Measurements from ENCODE around the gene GPC4.

GPC4 gene

GRCh38 chrX:133380711-133381619 is 34.3 kb downstream of the GPC4 start:
- no peak overlapping the region for H3K4me3 ChIP-seq (ENCODE audit: low read length)
- no peak for TF ChIP-seq CTCF (conservative IDR thresholded peaks at IDR 0.05; ENCODE audit: low read depth, low read length)
- DNase-seq (ENCODE audit: low read depth): no peak

- TF ChIP-seq CTCF (conservative IDR thresholded peaks at IDR 0.05; ENCODE audit: low read depth, low read length): no peak
- no peak for DNase-seq (ENCODE audit: low read depth)
- H3K4me3 ChIP-seq (ENCODE audit: low read length): no peak overlapping the region
These were observed 38.9 kb downstream of the GPC4 start for GRCh38 chrX:133376422-133376821.

GRCh38 chrX:133375615-133376340 is 39.5 kb downstream of the GPC4 start:
- no peak overlapping the region for H3K4me3 ChIP-seq (ENCODE audit: low read length)
- TF ChIP-seq CTCF (conservative IDR thresholded peaks at IDR 0.05; ENCODE audit: low read depth, low read length): no peak
- no peak for DNase-seq (ENCODE audit: low read depth)

GRCh38 chrX:133374874-133375387 is 40.4 kb downstream of the GPC4 start:
- H3K4me3 ChIP-seq (ENCODE audit: low read length): no peak overlapping the region
- DNase-seq (ENCODE audit: low read depth): no peak
- TF ChIP-seq CTCF (conservative IDR thresholded peaks at IDR 0.05; ENCODE audit: low read depth, low read length): no peak

- TF ChIP-seq CTCF (conservative IDR thresholded peaks at IDR 0.05; ENCODE audit: low read depth, low read length): no peak
- H3K4me3 ChIP-seq (ENCODE audit: low read length): no peak overlapping the region
- DNase-seq (ENCODE audit: low read depth): no peak
These were observed 41.8 kb downstream of the GPC4 start for GRCh38 chrX:133373386-133374079.

GRCh38 chrX:133370696-133371275 is 44.5 kb downstream of the GPC4 start:
- no peak overlapping the region for H3K4me3 ChIP-seq (ENCODE audit: low read length)
- TF ChIP-seq CTCF (conservative IDR thresholded peaks at IDR 0.05; ENCODE audit: low read depth, low read length): no peak
- no peak for DNase-seq (ENCODE audit: low read depth)

Data from retinal pigment epithelial cell (primary cell).